ENCODE data around the gene HNRNPM. TPM values are rescaled to one million over a fixed set of nuclear protein-coding genes. Genes with fewer than 3 reads are reported as not detected.
A peak's percentile ranks its signal among the peaks of the same experiment; 100 is the strongest.

Gene HNRNPM
- total RNA-seq, 1 experiment from 2014 or later = 162 TPM

DNA sequence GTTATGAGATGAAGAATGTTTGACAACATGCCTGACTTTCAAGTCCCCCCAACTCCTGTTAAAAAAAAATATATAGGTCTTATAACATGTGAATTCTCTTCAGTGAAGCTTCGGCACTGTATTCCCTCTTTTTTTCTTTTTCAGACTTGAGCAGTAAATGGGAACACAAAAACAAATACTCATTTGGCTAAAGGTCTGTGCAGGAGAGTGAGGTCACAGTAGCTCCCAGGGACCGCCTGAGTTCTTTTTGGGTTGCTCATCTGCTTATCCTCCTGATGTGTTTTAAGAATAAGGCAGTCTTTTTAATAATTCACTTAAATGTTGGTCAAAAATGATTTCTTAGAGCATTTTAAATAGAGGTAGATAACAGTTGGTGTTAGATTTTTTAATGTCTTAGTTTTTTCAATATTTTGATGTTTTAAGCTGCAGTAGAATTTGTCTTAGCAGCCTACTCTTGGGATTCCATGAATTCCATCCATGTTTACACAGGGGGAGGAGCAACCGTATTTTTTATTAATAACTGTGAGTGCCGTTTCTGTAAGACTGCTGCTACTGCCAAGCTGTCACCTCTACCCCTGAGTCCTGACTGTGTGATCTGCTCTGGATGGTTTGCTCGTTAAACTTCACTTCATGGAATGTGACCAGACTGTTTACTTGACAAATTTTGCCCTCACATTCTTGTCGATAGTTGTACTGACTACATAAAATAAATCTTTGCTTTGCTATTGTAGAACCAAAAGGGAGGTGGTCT lies 14.9 kb downstream of the HNRNPM start:
- peak; percentile 41 for DNase-seq (ENCODE audit: low spot score)

DNA sequence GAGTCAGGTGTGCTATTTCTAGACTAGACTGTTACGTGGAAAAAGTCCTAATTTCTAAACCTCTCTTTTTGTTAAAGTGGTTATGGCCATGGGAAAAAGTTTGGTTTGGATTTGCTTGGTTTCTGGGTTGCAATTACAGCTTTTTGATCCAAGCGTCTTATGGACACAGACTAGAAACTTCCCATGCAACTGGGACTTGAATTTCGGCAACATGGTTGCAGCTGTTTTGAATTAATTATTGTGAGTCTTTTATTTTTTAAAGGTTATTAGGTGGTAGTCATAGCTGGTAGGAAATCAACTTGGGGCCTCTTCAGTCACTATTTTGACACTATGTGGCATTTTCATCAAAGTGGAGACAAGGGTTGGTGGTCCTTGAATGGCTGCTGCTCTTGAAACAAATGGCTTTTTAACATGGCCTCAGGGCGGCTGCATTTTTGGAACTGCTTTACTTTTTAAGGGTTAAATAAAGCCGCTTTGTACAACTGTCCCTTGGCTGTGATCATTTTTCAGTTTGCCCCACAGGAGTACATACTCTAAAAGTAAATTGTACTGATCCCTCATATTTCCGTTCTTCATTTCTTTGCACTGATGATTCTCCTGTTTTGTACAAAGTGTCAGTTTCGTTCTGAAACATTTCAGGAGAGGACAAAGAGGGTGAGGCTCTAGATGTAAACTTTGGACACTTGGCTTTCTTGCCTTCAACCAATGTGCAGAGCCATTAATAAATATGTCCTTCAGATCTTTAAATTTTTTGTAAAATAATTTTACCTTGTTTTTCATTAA lies 15.9 kb downstream of the HNRNPM start:
- DNase-seq (ENCODE audit: low spot score) = no peak

DNA sequence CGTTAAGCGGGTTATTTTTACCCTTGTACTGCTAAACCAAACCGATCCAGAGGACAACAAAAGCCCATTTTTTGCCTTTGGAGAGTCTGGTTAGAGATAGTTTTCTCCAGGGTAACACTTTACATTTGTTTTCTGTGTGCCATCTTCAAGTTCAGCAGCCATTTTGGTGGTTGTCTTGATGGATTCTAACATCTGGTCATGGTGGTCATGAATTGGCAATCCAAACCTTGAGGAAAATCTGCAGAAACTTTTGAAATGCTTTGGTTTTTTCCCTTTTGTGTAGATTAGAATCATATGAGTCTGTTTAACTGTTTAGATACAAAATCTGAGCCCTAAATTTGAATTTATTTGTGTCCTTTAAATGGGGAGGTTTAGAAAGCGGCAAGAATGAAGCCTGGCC lies 16.6 kb downstream of the HNRNPM start:
- DNase-seq (ENCODE audit: low spot score) = no peak

DNA sequence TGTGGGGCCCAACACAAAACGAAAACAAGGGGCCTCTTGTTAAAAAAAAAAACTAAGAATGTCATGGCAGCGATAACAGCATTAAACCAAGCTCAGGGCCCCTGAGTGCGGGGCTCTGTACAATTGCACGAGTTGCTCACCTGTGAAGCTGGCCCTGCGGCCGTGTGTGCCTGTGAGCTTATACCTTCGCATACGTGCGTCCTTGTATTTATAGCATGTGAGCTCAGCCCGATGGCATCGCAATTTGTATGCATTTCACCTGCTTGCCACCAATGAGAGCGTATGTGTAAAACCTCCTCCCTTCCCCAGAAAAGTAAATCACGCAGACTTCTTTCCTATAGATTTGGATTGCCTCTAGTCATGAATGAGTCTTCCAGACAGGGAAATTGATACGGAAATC lies 17.1 kb downstream of the HNRNPM start:
- no peak for DNase-seq (ENCODE audit: low spot score)

DNA sequence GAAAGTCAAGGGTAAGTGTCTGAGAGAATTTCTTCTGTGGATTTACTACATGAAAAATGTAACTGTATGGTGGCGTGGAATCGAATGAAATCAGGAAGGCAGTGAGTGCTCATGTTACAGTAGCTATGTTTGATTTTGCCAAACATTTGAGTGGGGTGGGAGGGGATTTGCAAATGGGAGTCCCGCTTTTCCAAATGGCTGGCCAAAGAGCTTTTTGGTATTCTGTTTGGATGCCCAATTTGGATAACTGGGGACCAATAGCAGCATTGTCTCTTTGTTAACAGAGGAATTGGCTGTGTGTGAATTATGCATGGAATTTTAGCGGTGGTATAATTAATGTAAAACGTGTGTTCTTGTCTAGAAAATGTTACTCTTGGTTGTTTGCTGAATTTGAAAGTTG lies 17.8 kb downstream of the HNRNPM start:
- no peak for DNase-seq (ENCODE audit: low spot score)

DNA sequence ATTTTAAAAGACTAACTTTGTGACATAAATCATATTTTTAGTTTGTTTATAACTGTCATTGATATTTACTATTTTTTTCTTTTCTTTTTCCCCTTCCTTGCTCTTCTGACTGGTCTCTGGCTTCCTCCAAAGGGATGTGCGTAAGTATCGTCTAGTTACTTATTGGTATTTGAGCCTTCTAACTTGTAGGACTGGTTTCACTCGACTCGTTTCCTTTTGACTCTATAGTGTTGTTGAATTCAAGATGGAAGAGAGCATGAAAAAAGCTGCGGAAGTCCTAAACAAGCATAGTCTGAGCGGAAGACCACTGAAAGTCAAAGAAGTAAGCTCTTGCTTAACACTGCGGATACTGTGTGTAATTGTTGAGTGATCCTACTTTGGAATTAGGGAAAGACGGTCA lies 18.6 kb downstream of the HNRNPM start:
- no peak for DNase-seq (ENCODE audit: low spot score)

DNA sequence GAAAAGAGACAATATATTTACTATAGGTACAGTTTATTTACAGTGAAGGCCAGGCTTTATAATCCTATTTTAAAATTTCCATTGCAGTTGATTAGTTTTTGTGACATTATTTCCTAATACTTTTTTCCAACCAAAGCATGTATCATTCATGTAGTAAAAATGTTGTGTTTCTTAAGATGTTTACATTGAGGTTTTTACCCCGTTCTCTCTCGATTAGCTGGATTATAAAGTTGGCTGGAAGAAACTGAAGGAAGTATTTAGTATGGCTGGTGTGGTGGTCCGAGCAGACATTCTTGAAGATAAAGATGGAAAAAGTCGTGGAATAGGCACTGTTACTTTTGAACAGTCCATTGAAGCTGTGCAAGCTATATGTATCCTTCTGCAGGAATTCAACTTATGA lies 21.2 kb downstream of the HNRNPM start:
- DNase-seq (ENCODE audit: low spot score) = no peak

DNA sequence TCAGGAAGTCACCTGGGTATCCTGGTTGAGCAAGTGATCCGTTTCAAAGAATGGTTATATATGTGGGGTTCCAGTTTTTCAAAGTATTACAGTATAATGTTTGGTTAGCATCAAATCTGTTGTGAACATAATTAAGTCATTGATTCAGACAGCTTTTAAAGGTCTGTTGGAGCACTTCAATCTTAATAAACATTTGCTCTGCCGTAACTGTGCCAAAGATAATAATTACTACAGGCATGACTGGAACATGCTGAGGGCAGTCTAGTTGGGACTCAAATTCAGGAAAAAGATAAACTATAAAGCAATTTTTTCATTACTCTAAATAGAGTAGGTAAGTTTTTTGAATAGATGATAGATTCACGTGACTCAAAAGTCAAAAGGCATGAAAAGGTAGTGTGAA lies 23.3 kb downstream of the HNRNPM start:
- DNase-seq (ENCODE audit: low spot score) = no peak

DNA sequence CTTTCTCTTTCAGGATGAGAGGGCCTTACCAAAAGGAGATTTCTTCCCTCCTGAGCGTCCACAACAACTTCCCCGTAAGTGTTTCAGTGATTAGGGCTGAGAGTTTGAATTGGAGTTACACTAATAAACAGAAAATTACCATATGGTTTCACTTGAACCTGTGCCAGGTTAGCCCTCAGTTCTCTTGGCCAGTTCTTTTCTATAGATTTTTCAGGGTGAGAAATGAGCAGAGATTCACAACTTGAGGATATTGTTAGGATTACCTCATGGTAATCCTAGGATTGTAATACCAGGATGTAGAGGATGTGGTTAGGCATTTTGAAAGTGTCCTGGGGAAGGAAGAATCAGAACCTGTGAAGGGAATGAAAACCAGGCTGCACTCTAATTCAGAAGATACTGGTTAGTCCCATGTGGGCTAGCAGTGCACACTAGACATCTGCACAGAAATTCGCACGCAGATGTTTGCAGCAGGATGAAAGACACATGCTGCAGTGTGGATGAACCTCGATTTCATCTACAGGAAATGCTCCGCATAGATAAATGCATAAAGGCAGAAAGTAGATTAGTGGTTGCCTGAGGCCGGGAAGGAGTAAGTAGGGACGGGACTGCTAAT lies 24.1 kb downstream of the HNRNPM start:
- DNase-seq (ENCODE audit: low spot score) = no peak

DNA sequence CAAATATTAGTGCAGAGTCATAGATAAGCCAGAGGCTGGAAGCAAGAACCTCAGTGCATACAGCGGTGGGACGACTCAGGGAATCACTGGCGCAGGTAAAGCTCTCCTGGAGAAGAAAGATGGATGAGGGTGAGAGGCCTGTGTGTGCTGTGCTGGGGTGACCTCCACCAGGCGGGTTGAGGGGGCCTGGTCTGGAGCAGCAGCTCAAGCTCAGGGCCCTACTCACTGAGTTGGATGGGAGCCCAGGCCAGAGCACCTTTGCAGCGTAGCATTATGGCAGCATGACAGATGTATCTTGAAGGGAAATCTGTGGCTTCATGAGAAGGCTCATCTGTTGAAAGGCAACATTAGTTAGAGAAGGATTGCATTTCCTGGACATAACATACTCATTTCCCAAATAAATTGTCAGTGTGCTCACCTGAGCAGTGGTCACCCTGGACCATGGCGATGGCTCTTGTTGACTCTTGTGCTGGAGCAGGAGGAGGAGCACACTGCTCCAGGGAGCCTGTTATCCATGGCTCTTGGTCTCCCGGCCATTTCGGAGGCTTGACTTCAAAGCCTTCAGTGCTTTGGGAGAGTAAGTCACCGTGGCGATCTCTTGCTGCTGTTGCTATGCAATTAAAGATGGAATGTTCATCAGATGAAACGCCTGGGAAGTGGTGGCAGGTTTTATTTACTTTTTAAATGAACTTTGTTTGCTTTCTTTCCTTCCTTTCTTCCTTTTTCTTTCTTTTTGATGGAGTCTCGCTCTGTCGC lies 25.0 kb downstream of the HNRNPM start:
- DNase-seq (ENCODE audit: low spot score) = no peak

DNA sequence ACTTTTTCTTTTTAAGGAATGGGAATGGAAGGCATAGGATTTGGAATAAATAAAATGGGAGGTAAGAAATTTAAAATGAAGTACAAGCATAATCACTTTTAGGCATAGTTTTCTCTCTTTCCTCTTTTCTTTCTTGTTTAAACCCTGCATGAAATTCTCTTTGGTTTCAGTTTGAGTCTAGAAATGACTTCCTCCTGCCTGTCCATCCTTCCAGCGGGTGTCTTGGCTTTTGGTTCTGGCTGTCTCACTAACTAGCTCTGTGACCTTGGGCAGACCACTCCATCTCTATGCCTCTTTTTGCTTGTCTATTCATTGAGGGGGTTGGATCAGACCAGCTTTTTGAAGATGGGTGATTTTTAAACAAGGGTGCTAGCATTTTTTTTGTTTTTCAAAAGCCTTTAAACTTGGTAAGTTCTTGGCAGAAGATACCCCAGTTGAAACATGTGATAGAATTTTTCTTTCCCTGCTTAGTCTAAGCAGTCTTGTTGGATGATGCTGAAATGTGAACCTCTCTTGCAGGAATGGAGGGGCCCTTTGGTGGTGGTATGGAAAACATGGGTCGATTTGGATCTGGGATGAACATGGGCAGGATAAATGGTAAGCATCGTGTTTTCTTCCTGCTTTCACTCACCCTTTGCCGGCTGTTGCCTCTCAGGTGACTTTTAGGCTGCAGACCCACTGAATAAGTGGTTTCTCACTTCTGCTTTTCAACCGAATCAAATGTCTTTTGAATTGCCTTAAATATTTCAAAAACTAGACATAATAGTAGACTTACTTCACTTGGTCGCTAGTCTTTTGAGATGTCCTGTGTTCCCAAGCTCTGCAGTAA lies 29.1 kb downstream of the HNRNPM start:
- no peak for DNase-seq (ENCODE audit: low spot score)

DNA sequence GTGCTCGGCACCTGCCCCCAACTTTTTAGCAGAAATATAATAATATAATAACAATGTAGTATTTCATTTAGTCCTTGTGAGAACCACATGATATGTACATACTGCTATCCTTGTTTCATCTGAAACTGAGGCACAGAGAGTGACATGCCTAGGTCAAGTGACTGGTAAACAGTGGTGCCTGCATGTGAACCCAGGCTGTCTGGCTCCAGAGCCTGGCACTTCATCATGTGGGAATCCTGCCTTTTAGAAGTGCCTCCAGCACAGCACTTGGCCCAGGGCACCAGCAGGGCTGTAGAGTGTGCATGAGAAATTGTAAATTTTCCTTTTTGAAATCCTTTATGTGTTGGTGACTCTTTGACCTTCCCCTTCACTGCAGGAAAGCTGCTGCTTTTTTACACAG lies 30.2 kb downstream of the HNRNPM start:
- no peak for DNase-seq (ENCODE audit: low spot score)

DNA sequence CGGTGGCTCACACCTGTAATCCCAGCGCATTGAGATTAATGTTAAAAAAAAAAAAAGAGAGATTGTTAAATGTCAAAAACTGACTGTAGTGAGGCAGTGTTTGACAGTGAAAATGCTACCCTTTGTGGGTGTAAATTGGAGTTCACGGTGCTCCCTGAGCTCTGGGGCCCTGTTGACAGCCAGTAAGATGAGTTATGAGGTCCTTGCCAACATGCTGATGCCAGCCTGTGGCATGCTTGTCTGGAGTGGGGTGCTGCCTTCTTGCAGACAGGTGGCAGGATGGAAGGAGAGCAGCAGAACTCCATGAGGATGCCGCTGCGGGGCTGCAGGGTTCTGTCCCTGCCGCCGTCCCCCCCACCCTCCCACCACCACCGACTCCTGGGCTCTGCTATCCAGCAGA lies 31.7 kb downstream of the HNRNPM start:
- DNase-seq (ENCODE audit: low spot score) = no peak

DNA sequence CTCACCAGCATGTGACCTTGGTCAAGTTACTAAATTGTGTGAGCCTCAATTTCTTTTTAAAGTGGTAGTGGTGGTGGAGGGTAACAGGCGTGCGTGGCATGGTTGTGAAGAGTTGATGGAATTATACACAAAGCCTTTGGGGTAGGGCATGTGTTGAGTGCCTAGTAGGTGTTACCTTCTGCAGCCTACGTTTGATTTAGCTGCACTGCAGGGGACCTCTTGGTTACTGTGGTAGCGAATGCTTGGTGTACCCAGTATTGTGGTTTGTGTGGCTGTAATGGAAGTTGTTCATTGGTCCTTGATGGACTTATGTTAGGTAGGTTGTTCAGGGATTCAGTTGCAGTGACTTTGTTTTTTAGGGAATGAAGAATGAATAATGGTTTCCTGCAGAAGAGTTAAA lies 33.1 kb downstream of the HNRNPM start:
- no peak for DNase-seq (ENCODE audit: low spot score)

DNA sequence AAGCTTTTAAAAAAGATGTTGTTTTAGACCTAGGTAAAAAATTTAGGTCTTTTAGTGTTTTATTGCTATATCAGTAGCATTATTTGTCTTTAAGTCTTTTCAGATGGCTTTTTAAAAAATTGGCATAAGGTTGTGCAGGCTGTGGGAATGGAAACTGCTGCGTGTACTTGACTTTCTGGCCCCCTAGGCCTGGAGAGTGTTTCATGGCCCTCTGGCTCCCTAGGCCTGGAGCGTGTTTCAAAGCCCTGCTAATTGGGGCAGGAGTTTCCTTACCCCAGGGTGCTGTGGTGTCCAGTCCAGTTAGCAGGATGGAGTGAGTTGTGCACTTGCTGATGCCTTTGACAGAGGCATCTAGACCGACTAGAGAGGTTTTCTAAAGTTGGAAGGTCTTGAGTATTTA lies 33.8 kb downstream of the HNRNPM start:
- DNase-seq (ENCODE audit: low spot score) = no peak

DNA sequence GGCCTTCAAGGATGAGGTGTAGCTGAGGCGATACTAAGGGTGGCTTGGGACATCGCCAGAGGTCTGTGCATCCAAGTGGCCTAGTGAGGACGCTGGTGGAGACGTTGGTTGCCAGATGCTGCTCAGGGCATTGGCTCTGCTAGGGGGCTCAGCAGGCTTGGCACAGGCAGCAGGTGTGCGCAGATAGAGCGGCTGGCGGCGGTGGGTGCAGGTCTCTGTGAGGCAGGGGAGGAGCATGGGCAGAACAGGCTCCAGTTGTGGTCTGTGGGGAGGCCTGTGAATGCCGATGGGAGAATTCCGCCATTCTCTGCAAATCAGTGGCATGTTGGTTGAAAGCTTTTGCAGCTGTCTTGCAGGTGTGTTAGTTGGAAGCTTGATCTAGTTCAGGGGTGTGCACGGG lies 36.4 kb downstream of the HNRNPM start:
- no peak for DNase-seq (ENCODE audit: low spot score)

DNA sequence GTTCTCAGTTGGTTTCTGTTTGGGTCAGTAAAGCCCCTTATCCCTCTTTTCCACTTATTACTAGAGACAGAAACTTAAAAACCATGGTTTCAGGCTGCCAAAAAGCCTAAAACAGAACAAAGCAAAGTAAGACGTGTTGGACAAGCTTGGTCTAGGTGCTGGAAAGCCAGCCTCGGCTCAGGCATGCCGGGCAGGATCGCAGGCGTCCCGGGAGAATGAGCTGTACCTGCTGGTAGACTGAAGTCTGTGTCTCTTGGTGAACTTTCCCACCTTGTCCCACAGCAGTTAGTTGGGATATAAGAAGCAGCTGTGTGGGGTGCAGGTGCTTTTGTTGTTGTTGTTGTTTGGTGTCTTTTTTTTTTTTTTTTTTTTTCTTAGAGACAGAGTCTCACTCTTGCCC lies 36.8 kb downstream of the HNRNPM start:
- DNase-seq (ENCODE audit: low spot score) = no peak

DNA sequence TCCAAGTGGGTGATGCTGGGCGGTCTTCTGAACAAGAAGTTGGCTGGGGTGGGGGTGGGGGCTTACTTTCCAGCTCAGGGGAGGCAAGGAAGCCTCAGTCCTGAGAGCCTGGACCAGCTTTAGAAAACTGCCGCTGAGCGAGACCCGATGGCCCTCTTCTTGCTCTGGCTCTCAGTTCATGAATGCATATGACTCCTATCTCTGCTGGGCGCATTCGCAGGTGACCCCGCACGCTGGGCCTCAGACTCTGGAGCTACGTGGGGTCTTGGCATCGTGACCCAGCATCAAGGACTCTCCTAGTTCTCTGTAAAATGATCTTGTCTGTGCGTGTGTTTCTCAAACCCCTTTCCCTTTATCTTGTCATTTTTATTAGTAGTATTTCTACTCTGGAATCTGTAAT lies 37.9 kb downstream of the HNRNPM start:
- DNase-seq (ENCODE audit: low spot score) = no peak

DNA sequence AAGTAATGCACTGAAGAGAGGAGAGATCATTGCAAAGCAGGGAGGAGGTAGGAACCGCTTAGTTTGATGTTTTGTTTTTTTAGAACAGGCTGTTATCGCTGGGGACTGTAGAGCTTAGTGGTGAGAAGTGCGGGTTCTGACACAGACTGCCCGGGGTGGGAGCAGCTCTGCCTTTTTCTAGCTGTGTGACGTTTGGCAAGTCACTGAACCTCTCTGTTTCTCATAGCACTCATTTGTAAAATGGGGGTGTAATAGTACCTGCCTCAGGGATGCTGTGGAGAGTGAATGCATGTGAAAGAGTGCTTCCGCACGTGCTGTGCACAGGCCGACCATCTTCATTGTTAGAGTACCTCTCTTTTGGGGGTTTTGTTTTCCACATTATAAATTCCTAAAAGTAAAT lies 38.4 kb downstream of the HNRNPM start:
- DNase-seq (ENCODE audit: low spot score) = no peak

DNA sequence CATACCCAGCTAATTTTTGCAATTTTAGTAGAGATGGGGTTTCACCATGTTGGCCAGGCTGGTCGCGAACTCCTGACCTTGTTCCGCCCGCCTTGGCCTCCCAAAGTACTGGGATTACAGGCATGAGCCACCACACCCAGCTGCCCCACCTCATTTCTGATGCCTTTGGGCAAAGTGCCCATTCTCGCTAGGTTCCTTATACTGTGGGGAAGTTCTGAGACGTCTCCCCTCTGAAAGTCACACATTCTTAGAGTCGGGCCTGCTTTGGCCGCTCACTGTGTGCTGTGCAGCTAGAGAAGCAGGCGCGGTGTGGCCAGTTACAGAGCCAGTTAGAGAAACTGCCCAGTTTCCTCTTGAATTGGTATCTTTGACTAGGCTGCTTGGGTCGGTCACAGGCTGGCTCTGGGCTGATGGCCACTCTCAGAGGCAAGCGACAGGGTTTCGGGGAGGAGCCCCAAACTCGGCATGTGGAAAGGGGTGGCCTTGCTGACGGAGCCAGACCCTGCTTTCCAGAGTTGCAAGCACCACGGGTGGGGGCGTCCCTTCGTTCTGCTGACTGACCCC lies 39.6 kb downstream of the HNRNPM start:
- no peak for DNase-seq (ENCODE audit: low spot score)

Data from HT-29 (cell line).